AG04450 (cell line): Measurements from ENCODE around the gene OLFM1. TPM values are rescaled to one million over a fixed set of nuclear protein-coding genes. Genes with fewer than 3 reads are reported as not detected.

Experiments used
- CTCF ChIA-PET: fragments of 300-600, 350-600 bp; formaldehyde crosslinking; extraction: SDS; loops from one replicate; lab custom pipeline; 2022; ENCODE audit warnings: antibody characterized with exemption, inconsistent platforms; lab: Charles Lee
- POLR2A ChIA-PET: fragments of 350-600 bp; formaldehyde crosslinking; extraction: SDS; loops from one replicate; lab custom pipeline; 2021; ENCODE audit warnings: antibody characterized with exemption, inconsistent platforms; lab: Yijun Ruan, JAX
- DNase-seq: peaks from one replicate; pipeline ENCODE4 v3.0.0-alpha.2; 2011; ENCODE audit warnings: low read depth, low spot score
- H3K27ac ChIP-seq: one replicate; pipeline ENCODE4 v1.5.1; 2012; ENCODE audit warnings: low read depth, low read length, control low read depth
- H3K27me3 ChIP-seq: one replicate; pipeline ENCODE4 v1.6.0; 2012; ENCODE audit warnings: low read length; ENCODE audit not compliant: control insufficient read depth, insufficient read depth
- H3K4me3 ChIP-seq: 2 replicates; pipeline ENCODE4 v1.5.1; 2011; ENCODE audit warnings: mild to moderate bottlenecking, low read depth, low read length, control low read depth
- H3K9me3 ChIP-seq: 2 replicates; pipeline ENCODE4 v1.5.1; 2012; ENCODE audit warnings: low read length; ENCODE audit not compliant: control insufficient read depth, insufficient read depth
- polyA plus RNA-seq: library from polyadenylated mRNA; depleted of rRNA; stranded (reverse); fragments of >200 nt; gene quantifications from 2 replicates; pipeline ENCODE4 v1.2.3, GENCODE V29; 2011
- TF ChIP-seq, protein P1 (sequence below): IDR thresholded peaks from 2 replicates; pipeline ENCODE4 v1.5.1; 2011; ENCODE audit warnings: low read depth, low read length, control low read depth, inconsistent platforms

OLFM1 gene
- polyA plus RNA-seq, 1 experiment, result 0.16 TPM

DNA sequence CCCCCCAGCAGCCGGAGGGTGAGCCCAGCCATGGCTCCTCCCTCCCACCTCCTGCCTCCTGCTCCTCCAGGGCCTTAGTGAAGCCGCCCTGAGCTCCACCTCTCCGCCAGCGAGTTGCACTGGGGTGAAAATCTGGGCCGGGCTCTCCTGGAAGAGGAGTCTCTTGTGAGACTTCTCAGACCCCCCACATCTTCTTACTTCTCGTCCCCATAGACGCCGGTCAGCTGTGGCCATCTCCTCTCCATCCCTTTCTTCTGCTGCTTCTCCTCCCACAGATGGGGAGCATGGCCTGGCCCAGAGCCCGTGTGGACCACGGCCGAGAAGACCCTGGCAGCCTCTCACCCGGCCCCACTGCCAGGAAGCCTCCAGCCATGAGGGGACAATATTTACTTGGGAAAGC lies 17.3 kb downstream of the OLFM1 start:
- CTCF ChIA-PET, result no interaction called here
- TF ChIP-seq, protein P1, sequence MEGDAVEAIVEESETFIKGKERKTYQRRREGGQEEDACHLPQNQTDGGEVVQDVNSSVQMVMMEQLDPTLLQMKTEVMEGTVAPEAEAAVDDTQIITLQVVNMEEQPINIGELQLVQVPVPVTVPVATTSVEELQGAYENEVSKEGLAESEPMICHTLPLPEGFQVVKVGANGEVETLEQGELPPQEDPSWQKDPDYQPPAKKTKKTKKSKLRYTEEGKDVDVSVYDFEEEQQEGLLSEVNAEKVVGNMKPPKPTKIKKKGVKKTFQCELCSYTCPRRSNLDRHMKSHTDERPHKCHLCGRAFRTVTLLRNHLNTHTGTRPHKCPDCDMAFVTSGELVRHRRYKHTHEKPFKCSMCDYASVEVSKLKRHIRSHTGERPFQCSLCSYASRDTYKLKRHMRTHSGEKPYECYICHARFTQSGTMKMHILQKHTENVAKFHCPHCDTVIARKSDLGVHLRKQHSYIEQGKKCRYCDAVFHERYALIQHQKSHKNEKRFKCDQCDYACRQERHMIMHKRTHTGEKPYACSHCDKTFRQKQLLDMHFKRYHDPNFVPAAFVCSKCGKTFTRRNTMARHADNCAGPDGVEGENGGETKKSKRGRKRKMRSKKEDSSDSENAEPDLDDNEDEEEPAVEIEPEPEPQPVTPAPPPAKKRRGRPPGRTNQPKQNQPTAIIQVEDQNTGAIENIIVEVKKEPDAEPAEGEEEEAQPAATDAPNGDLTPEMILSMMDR, result no peak
- POLR2A ChIA-PET, result no interaction called here
- H3K27ac ChIP-seq, result no peak overlapping the region
- H3K27me3 ChIP-seq, result no peaks in the 10 kb centered on the region
- no peak overlapping the region for H3K4me3 ChIP-seq
- H3K9me3 ChIP-seq, result peaks cover 12% of the 10 kb centered on the region; the same call in 1 of the 2 replicates
- DNase-seq, result no peak

DNA sequence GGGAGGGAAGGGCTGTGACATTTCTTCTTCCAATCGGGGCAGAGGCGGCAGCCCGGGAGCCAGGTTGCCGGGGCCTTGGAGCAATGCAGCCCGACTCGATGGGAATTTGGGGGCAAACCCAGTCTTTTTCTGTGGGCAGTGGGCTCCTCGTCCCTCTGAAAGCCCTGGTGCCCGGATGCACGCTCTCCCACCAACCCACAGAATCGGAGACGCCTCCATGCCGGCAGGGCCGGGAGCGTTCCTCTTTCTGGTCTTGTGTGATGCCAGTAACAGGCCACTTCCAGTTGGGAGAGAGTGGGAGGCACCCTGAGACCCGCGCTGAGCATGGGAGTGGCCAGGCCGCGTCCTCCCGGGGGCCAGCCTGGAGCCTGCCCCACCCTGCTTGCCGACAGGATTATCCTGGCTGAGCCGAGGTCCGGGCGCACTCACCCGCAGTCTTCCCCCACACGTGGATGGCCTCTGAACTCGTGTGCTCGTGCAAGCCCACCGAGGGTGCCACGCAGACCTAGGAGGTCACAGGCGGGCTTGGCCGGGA lies 17.8 kb downstream of the OLFM1 start:
- Histone ChIP-seq H3K27ac (no peak overlapping the region), H3K9me3 (peaks cover 12% of the 10 kb centered on the region; the same call in 1 of the 2 replicates), H3K4me3 (no peak overlapping the region), H3K27me3 (no peaks in the 10 kb centered on the region)
- no peak for DNase-seq
- TF ChIP-seq, protein P1, result no peak
- CTCF ChIA-PET, result no interaction called here
- POLR2A ChIA-PET, result no interaction called here

DNA sequence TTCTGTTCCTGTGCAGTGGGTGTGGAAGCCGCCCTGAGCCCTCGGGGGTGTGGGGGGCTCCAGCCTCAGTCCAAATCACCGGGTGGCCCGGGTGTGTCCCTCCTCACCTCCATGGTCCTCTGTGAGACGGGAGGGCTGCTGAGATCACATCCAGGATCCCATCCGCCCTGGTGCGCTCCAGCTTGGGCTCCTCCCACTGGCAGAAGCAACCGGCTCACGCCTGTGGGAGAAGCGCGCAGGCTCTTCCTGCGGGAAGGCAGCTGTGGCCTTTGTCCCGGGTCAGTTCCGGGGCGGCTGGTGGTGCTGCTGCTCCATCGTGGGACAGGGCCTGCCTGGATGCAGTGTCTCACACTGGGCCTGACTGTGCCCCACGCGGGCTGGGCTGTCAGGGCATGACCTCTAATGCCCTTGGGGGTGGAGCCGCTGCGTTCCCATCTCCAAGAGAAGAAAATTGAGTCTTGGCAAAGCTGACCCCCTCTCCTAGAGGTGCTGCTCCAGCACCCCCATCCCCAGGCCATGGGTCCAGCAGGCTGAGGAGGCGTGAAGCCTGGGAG lies 18.5 kb downstream of the OLFM1 start:
- ChIA-PET CTCF (no interaction called here), POLR2A (no interaction called here)
- Histone ChIP-seq H3K4me3 (no peak overlapping the region), H3K9me3 (peaks cover 12% of the 10 kb centered on the region; the same call in 1 of the 2 replicates), H3K27me3 (no peaks in the 10 kb centered on the region), H3K27ac (no peak overlapping the region)
- no peak for DNase-seq
- TF ChIP-seq, protein P1, result no peak

DNA sequence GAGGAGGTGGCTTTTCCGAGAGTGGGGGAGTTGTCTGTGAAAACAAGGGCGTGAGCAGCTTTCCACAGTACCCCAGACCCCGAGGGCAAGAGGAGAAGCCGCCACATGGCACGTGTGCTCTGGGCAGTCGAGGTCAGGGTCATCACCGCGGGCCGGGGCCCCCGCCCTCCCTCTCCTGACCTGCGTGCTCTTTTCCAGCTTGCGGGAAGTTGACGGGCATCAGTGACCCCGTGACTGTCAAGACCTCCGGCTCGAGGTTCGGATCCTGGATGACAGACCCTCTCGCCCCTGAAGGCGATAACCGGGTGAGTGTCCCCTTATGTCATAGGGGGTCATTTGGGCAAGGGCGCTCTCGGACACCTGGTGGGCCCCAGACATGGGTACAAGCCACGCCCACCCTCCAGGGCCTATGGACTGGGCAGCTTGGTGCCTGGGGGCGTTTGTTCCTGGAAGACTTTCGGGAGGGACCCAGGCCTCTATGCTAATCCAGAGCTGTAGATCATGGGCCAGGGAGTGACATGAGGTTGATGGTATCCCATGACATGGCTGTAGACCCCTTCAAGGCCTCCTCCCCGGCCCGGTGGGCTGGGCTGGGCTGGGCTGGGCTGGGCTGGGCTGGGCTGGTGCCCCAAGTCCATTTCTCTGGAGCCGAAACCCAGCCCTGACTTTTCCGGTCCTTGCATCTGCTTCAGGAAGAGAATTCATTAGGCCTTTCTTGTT lies 19.2 kb downstream of the OLFM1 start:
- TF ChIP-seq, protein P1, result no peak
- no peak overlapping the region for H3K27ac ChIP-seq
- no peak for DNase-seq
- no peaks in the 10 kb centered on the region for H3K27me3 ChIP-seq
- peaks cover 17% of the 10 kb centered on the region; the same call in 1 of the 2 replicates for H3K9me3 ChIP-seq
- CTCF ChIA-PET, result no interaction called here
- POLR2A ChIA-PET, result no interaction called here
- no peak overlapping the region for H3K4me3 ChIP-seq
